Mucosa of descending colon (tissue), 3 donors: ENCODE results near the gene PRKCZ. TPM values are rescaled to one million over a fixed set of nuclear protein-coding genes. Genes with fewer than 3 reads are reported as not detected.

Experiments used
- ATAC-seq: fragments of 200-7000 bp; cut with Tn5 transposase; one replicate; pipeline ENCODE4 v1.9.1; 2020; ENCODE audit warnings: mild to moderate bottlenecking, moderate library complexity
- DNase-seq, 3 donors: peaks; one replicate each; pipeline ENCODE4 v3.0.0-alpha.2; 2020
- H3K36me3 ChIP-seq: fragments of 200-600 bp; one replicate; pipeline ENCODE4 v1.8.0; 2021; ENCODE audit warnings: low read depth, mild to moderate bottlenecking
- H3K4me1 ChIP-seq: fragments of 200-600 bp; one replicate; pipeline ENCODE4 v1.8.0; 2021; ENCODE audit warnings: low read depth, mild to moderate bottlenecking
- H3K4me3 ChIP-seq: fragments of 200-600 bp; one replicate; pipeline ENCODE4 v1.8.0; 2021; ENCODE audit warnings: mild to moderate bottlenecking
- H3K9me3 ChIP-seq: fragments of 200-600 bp; one replicate; pipeline ENCODE4 v1.8.0; 2021; ENCODE audit warnings: mild to moderate bottlenecking
- CTCF ChIP-seq: fragments of 200-600 bp; IDR thresholded peaks from one replicate; pipeline ENCODE4 v1.8.0; 2022; ENCODE audit warnings: antibody characterized with exemption, mild to moderate bottlenecking
- intact Hi-C, 2 donors: fragments of 100-400 bp; cut with DNase I in 1 of 2; cut with micrococcal nuclease in 1 of 2; formaldehyde crosslinking; loops; one replicate each; pipeline versions ENCODE4 v1.11.0 to v1.11.1; 2022; cut with DNase I, micrococcal nuclease
- total RNA-seq, 3 donors: library from RNA; stranded (reverse); fragmentation: NEBNext Ultra II Directional in 2 of 3; extraction: Animal tissue kit (Norgen Biotek cat#: 25700) in 2 of 3; gene quantifications; one replicate each; pipeline versions ENCODE4 v1.2.1 to v1.2.4, GENCODE V29; 2021 to 2023
- donor health status: DM: no; HTN: no; CAD: no; lungs with moderate emphysema.
- donor health status: DM: no; HTN: no; CAD: no.
- donor health status: DM: no; HTN: yes; CAD: no.

The PRKCZ gene
- total RNA-seq, 3 donors from 2014 or later = 38.9 to 80.2 (median 53.7) TPM

- H3K4me3 ChIP-seq = no peak overlapping the region
- H3K36me3 ChIP-seq = peaks cover 4% of the 10 kb centered on the region
- H3K4me1 ChIP-seq = peaks cover 14% of the 10 kb centered on the region
- H3K9me3 ChIP-seq = no peaks in the 10 kb centered on the region
- intact Hi-C loops = no loop called here
- ATAC-seq = no peak
- peak in 1 of 3 donors; percentile 43 for DNase-seq
- no peak for TF ChIP-seq CTCF
Measured at GRCh38 chr1:2067393-2067792, 17.2 kb downstream of the PRKCZ start.

- intact Hi-C loops = no loop called here
- H3K9me3 ChIP-seq = no peaks in the 10 kb centered on the region
- ATAC-seq = no peak
- peaks cover 4% of the 10 kb centered on the region for H3K36me3 ChIP-seq
- DNase-seq = peak in 1 of 3 donors; percentile 45
- TF ChIP-seq CTCF = no peak
- no peak overlapping the region for H3K4me3 ChIP-seq
- H3K4me1 ChIP-seq = peaks cover 20% of the 10 kb centered on the region
Measured at GRCh38 chr1:2067981-2068380, 17.8 kb downstream of the PRKCZ start.

- no peak overlapping the region for H3K4me3 ChIP-seq
- TF ChIP-seq CTCF = no peak
- H3K4me1 ChIP-seq = peaks cover 20% of the 10 kb centered on the region
- no peaks in the 10 kb centered on the region for H3K9me3 ChIP-seq
- H3K36me3 ChIP-seq = peaks cover 4% of the 10 kb centered on the region
- ATAC-seq (no peak), DNase-seq (peak in 2 of 3 donors; percentile 19 to 49)
- intact Hi-C loops = no loop called here
Measured at GRCh38 chr1:2068951-2069350, 18.7 kb downstream of the PRKCZ start.

- intact Hi-C loops = no loop called here
- DNase-seq = peak in 2 of 3 donors; percentile 28 to 37
- Histone ChIP-seq H3K9me3 (no peaks in the 10 kb centered on the region), H3K4me1 (peaks cover 20% of the 10 kb centered on the region), H3K4me3 (no peak overlapping the region), H3K36me3 (peaks cover 4% of the 10 kb centered on the region)
- TF ChIP-seq CTCF = no peak
- ATAC-seq = no peak
Measured at GRCh38 chr1:2070016-2070415, 19.8 kb downstream of the PRKCZ start.

- peak in 2 of 3 donors; percentile 25 to 42 for DNase-seq
- Histone ChIP-seq H3K4me3 (no peak overlapping the region), H3K4me1 (peaks cover 20% of the 10 kb centered on the region), H3K36me3 (peaks cover 4% of the 10 kb centered on the region), H3K9me3 (no peaks in the 10 kb centered on the region)
- intact Hi-C loops = no loop called here
- no peak for TF ChIP-seq CTCF
- no peak for ATAC-seq
Measured at GRCh38 chr1:2070800-2071530, 20.8 kb downstream of the PRKCZ start.
